HG02678 (cell line): ENCODE results near the gene CAP1.

Experiments
- ATAC-seq: cut with Tn5 transposase; IDR thresholded peaks from one replicate; pipeline ENCODE4 v1.9.1; 2021; ENCODE audit warnings: mild to moderate bottlenecking, moderate library complexity; ENCODE audit not compliant: unreplicated experiment

The CAP1 gene

DNA sequence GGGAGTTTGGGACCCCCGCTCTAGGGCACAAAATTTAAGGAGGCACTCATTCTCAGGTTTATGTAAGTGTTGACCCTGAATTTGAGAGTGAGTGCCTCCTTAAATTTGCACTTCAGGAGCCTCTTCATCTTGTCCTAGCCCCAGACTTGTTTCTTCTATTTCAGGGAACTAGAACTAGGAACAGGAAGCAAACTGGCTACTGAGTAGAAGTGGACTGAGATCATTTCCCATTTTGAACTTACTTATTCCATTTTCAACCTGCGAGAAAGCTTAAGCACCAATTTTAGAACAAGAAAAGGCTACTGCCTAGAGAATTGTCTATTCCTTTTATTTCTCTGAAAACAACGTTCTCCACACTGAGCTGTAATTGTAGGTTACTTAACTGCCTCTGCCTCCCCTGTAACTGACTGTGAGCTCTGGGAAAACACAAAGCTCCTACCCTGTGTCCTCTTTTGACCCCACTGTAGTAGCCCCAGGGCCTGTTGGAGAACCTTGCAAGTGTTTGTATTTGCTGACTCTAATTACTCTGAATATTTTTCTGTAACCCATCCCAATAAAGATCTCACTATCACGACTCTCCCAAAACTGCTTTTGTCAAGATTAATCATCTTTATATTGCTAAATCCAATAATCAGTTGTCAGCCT is 54.1 kb downstream of the CAP1 start:
- ATAC-seq = no peak

DNA sequence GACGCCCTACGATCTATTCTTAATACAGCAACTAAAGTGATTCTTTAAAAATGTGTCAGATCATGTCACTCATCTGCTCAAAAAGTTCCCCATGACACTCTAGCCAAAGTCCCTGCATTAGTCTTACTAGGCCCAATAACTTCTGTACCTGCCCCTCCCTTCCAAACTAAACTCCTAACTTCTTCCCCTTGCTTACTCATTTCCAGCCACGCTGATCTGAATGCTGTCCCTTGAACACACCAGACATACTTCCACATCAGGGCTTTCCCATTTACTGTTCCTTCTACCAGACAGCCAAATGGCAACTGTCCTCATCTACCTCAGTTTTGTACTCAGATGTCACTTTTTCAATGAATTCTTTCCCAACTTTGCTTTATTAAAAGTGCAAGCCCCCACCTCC is 55.3 kb downstream of the CAP1 start:
- ATAC-seq = no peak

- ATAC-seq = peak; percentile 14
Observed at GRCh38 chr1:40096646-40096976, 56.1 kb downstream of the CAP1 start.

DNA sequence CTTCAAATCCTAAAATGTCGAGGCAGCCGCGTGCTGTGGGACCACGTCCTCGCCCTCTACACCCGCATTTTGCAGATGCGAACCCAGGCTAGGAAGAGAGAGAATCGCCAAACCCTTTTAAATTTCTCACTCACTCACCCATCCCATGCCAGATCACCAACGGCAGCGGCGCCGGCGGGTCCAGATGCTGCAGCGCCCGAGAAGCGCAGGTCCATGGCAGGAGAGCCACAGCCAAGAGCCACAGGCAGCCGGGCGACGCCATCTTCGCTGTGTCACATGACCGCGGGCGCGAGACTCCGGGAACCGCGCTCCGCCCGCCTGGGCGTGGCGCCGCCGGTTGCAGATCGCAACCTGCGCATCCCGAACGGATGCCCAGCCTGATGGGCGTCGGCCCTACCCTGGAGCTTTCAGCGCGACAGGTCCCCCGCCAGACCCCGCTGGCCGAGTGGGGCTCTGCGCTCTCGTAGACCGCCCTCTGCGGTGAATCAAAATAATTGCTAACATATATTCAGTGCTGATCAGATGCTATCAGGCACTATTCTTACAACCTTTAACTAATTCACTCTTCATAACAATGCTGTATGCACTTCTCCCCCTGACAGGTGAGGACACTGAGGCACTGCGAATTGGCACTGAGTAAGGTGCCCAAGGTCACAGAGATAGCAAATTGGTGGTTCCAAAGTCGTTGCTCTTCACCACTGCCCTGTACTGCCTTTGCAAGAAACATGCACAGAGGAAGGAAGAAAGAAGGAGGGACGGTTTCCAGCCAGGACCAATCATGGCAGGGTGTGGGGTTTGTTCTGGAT is 56.7 kb downstream of the CAP1 start, which contains the start of gene PPT1:
Gene PPT1, minus strand, starts transcription at position 276 of the 806 bp plus-strand sequence. Its CDS starts 14 bp downstream, at position 262.
- ATAC-seq = peak; percentile 87

- no peak for ATAC-seq
Observed at GRCh38 chr1:40102038-40102437, 61.5 kb downstream of the CAP1 start.

GRCh38 chr1:40102896-40103295 is 62.4 kb downstream of the CAP1 start:
- no peak for ATAC-seq

DNA sequence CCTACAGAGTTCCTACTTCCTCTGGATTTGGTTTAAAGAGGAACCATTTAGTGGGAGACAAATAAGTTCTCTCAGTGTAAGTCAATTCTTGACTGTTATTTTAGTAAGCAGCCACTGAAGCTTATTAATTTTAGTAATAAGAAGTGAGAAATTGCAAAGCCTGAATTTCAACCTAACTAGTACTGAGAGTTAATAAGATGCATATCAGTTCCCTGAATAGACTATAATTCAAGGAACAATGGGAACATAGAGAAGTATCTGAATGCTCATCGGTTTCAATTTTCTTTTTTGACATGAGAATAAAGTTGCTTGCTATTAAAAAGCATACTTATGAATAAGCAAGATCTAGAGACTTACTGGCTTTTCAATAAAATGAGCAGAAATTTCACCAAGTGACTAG is 64.5 kb downstream of the CAP1 start:
- ATAC-seq = no peak

GRCh38 chr1:40107290-40107959 is 66.9 kb downstream of the CAP1 start:
- no peak for ATAC-seq

DNA sequence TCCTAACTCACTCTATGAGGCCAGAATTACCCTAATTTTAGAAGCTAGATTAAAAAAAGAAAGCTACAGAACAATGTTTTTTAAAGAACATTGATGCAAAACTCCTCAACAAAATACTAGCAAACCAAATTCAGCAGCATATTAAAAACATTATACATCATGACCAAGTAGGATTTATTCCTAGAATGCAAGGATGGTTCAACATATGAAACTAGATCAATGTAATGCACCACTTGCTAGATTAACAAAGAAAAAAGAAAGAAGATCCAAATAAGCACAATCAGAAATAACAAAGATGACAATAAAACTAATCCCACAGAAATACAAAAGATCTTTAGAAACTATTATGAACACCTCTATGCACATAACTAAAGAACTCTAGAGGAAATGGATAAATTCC is 69.9 kb downstream of the CAP1 start:
- ATAC-seq = no peak

- ATAC-seq = no peak
Observed at GRCh38 chr1:40114400-40114799, 73.9 kb downstream of the CAP1 start.

DNA sequence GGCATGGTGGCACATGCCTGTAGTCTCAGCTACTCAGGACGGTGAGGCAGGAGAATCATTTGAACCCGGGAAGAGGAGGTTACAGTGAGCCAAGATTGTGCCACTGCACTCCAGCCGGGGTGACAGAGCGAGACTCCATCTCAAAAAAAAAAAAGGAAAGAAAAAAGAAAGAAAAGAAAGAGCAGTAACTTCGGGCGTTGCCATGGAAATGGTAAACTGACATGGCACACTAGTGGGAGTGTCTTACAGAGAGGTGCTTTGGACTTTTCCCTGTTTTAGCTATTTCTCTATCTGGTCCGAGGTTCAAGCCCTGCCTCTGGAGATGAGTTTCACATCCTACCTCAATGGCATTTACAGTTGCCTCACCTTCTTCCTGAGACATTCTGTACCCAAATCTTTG is 79.6 kb downstream of the CAP1 start:
- ATAC-seq = no peak
